ENCODE measurements around the gene DECR2.

GRCh38 chr16:392450-393030 is 9.1 kb upstream of the DECR2 start:
- no peak for TF ChIP-seq CTCF (conservative IDR thresholded peaks at IDR 0.05)
- TF ChIP-seq ZFX (IDR thresholded peaks at IDR 0.05), result no peak

Data from C4-2B (cell line).